HFFc6 (cell line): ENCODE data around the gene PTGS1. TPM values are rescaled to one million over a fixed set of nuclear protein-coding genes. Genes with fewer than 3 reads are reported as not detected.
"Not testable (repeated sequence)": the region's sequence is repeated elsewhere in the genome, so short reads cannot be mapped to it uniquely, and the experiment has no call there.

ENCODE experiments used
- DNase-seq: peaks from one replicate; pipeline ENCODE4 v3.0.0-alpha.2; 2018
- H3K27ac Mint-ChIP-seq: 2 replicates; pipeline ENCODE4 v1.8.0; 2020; ENCODE audit warnings: mild to moderate bottlenecking, mixed read lengths
- H3K27me3 Mint-ChIP-seq: 2 replicates; pipeline ENCODE4 v1.8.0; 2021; ENCODE audit warnings: mild to moderate bottlenecking, moderate library complexity, mixed read lengths; ENCODE audit not compliant: insufficient read depth
- H3K36me3 Mint-ChIP-seq: 2 replicates; pipeline ENCODE4 v1.8.0; 2021; ENCODE audit warnings: low read depth, mixed read lengths
- H3K4me1 Mint-ChIP-seq: 2 replicates; pipeline ENCODE4 v1.8.0; 2020; ENCODE audit warnings: low read depth, mixed read lengths
- H3K4me3 Mint-ChIP-seq: 2 replicates; pipeline ENCODE4 v1.8.0; 2020; ENCODE audit warnings: mild to moderate bottlenecking, moderate library complexity, mixed read lengths
- H3K9me3 Mint-ChIP-seq: 2 replicates; pipeline ENCODE4 v1.8.0; 2020; ENCODE audit warnings: mild to moderate bottlenecking, mixed read lengths
- total RNA-seq, 6 experiments: library from RNA; stranded (reverse); fragmentation: NEBNext Ultra II Directional; extraction: Animal tissue kit (Norgen Biotek cat#: 25700); gene quantifications; 2 replicates in 1 of 6; 3 replicates in 5 of 6; pipeline ENCODE4 v1.2.3, GENCODE V29; 2021
- TF ChIP-seq, protein P1 (sequence below): fragments of 200-600 bp; sonication (generic); IDR thresholded peaks from 2 replicates; pipeline ENCODE4 v1.5.0; 2021; ENCODE audit warnings: antibody characterized with exemption, mild to moderate bottlenecking

The PTGS1 gene
- total RNA-seq, 6 experiments from 2014 or later = 33.0 to 122 (median 102) TPM

DNA sequence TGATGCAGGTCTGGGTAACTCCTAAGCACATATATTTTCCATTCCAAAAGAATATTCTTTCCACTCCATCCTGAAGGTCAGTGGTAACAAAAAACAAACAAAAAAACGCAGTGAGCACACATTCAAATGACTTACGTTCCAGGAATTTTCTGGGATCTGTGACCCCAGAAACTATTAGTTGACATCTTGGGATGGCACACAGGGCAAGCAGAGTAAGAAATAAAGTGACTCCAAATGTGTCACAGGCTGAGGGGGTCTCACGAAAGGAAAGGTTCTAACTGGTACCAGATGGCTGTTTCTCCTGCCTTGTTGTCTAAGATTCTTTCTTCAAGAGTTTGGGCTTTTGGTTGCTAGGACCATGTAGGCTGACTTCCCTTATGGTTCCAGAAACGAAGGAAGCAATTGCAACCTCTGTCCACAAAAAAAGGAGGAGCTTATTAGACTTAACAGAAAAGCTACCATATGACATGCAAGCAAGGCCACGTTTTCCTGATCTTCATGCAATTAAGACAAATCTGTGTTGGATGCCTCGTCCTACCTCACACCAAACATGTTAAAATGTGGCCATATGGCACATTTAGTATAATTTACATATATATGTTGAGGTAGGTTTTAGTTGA is 32.7 kb downstream of the PTGS1 start:
- Mint-ChIP-seq H3K27ac (peak overlapping the region; percentile 100), H3K9me3 (peaks cover 5% of the 10 kb centered on the region), H3K4me3 (peak overlapping the region; percentile 74), H3K4me1 (peaks cover 50% of the 10 kb centered on the region), H3K27me3 (peaks cover 2% of the 10 kb centered on the region; the same call in 1 of the 2 replicates), H3K36me3 (0 out of 2 replicates have a peak, but pooled peaks cover 16% of the 10 kb centered on the region)
- DNase-seq = peak; percentile 69
- TF ChIP-seq, protein P1, sequence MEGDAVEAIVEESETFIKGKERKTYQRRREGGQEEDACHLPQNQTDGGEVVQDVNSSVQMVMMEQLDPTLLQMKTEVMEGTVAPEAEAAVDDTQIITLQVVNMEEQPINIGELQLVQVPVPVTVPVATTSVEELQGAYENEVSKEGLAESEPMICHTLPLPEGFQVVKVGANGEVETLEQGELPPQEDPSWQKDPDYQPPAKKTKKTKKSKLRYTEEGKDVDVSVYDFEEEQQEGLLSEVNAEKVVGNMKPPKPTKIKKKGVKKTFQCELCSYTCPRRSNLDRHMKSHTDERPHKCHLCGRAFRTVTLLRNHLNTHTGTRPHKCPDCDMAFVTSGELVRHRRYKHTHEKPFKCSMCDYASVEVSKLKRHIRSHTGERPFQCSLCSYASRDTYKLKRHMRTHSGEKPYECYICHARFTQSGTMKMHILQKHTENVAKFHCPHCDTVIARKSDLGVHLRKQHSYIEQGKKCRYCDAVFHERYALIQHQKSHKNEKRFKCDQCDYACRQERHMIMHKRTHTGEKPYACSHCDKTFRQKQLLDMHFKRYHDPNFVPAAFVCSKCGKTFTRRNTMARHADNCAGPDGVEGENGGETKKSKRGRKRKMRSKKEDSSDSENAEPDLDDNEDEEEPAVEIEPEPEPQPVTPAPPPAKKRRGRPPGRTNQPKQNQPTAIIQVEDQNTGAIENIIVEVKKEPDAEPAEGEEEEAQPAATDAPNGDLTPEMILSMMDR = no peak

DNA sequence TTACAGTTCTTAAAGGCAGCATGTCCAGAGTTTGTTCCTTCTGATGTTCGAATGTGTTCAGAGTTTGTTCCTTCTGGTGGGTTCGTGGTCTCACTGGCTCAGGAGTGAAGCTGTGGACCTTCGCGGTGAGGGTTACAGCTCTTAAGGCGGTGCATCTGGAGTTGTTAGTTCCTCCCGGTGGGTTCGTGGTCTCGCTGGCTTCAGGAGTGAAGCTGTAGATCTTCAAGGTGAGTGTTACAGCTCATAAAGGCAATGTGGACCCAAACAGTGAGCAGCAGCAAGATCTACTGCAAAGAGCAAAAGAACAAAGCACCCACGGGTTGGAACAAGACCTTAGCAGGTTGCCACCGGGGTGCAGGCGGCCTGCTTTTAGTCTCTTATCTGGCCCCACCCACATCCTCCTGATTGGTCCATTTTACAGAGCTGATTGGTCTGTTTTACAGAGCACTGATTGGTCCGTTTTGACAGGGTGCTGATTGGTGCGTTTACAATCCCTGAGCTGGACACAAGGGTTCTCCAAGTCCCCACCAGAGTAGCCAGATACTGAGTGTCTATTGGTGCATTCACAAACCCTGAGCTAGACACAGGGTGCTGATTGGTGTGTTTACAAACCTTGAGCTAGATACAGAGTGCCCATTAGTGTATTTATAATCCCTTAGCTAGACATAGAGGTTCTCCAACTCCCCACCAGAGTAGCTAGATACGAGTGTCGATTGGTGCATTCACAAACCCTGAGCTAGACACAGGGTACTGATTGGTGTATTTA is 34.7 kb downstream of the PTGS1 start:
- Mint-ChIP-seq H3K36me3 (0 out of 2 replicates have a peak, but pooled peaks cover 12% of the 10 kb centered on the region), H3K4me1 (peaks cover 42% of the 10 kb centered on the region), H3K27ac (peak overlapping the region; percentile 33; the same call in 1 of the 2 replicates)
- H3K9me3 Mint-ChIP-seq, H3K4me3 Mint-ChIP-seq, DNase-seq, H3K27me3 Mint-ChIP-seq: not testable (repeated sequence)

DNA sequence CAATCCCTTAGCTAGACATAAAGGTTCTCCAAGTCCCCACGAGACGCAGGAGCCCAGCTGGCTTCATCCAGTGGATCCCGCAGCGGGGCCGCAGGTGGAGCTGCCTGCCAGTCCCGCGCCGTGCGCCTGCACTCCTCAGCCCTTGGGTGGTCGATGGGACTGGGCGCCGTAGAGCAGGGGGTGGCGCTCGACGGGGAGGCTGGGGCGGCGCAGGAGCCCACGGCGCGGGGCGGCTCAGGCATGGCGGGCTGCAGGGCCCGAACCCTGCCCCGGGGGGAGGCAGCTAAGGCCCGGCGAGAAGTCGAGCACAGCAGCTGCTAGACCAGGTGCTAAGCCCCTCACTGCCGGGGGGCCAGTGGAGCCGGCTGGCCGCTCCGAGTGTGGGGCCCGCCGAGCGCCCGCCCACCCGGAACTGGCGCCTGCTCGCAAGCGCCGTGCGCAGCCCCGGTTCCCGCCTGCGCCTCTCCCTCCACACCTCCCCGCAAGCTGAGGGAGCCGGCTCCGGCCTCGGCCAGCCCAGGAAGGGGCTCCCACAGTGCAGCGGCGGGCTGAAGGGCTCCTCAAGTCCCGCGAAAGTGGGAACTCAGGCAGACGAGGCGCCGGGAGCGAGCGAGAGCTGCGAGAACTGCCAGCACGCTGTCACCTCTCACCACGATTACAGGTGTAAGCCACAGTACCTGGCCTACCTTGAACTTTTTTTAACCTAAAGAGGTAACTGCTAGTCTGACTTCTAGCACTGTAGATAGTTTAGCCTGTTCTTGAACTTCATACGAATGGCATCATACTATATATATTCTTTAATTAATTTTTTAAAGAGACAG is 35.5 kb downstream of the PTGS1 start:
- Mint-ChIP-seq H3K27me3 (peaks cover 2% of the 10 kb centered on the region; the same call in 1 of the 2 replicates), H3K4me3 (no peak overlapping the region), H3K36me3 (0 out of 2 replicates have a peak, but pooled peaks cover 8% of the 10 kb centered on the region)

DNA sequence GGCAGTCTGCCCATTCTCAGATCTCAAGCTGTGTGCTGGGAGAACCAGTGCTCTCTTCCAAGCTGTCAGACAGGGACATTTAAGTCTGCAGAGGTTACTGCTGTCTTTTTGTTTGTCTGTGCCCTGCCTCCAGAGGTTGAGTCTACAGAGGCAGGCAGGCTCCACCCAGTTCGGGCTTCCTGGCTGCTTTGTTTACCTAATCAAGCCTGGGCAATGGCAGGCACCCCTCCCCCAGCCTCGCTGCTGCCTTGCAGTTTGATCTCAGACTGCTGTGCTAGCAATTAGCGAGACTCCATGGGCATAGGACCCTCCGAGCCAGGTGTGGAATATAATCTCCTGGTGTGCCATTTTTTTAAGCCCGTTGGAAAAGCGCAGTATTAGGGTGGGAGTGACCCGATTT is 43.3 kb downstream of the PTGS1 start:
- not testable (repeated sequence) for DNase-seq, H3K27me3 Mint-ChIP-seq, H3K4me3 Mint-ChIP-seq, H3K9me3 Mint-ChIP-seq, H3K36me3 Mint-ChIP-seq, H3K27ac Mint-ChIP-seq, H3K4me1 Mint-ChIP-seq

More for the DNA sequence above, 35.5 kb downstream of the PTGS1 start:
- no peak overlapping the region for H3K27ac Mint-ChIP-seq
- peaks cover 34% of the 10 kb centered on the region for H3K4me1 Mint-ChIP-seq
- TF ChIP-seq, protein P1 = no peak
- DNase-seq = no peak
- peaks cover 5% of the 10 kb centered on the region for H3K9me3 Mint-ChIP-seq

DNA sequence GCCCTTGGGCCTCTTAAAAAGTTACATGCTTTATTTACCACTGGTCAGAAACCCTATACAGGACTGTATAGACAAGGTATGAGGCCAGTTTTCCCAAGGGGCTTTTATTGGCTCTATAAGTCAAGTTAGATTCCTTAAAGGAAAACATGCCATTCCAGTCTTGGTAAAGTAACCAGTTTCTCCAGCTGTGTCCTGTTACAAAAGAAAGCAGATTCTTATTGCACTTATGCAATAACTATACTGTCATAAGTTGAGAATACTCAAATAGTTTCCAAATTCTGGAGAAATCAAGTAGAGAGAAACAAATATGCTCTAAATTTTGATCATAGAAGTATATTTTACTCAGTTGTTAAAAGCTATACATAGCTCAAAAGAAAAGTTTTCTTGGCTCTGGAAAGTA is 47.2 kb downstream of the PTGS1 start:
- peaks cover 26% of the 10 kb centered on the region for H3K36me3 Mint-ChIP-seq
- H3K27ac Mint-ChIP-seq = no peak overlapping the region
- H3K4me1 Mint-ChIP-seq = no peaks in the 10 kb centered on the region
- H3K4me3 Mint-ChIP-seq = no peak overlapping the region
- H3K9me3 Mint-ChIP-seq = peaks cover 28% of the 10 kb centered on the region
- H3K27me3 Mint-ChIP-seq = no peaks in the 10 kb centered on the region
- TF ChIP-seq, protein P1 = no peak
- no peak for DNase-seq

DNA sequence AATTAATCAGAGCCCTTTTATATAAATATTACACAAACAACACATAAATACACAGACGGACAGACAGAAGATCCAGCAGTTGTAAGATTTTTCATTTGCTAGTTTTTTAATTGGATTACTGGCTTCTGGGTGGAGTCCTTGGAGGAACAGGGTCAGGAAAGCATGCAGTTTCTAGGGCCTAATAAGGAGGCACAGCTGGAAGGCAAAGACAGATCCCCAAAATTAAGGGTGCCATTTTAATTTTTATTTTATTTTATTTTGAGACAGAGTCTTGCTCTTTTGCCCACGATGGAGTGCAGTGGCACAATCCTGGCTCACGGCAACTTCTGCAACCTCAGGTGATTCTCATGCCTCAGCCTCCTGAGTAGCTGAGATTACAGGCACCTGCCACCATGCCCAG is 49.5 kb downstream of the PTGS1 start:
- Mint-ChIP-seq H3K27ac (no peak overlapping the region), H3K9me3 (peaks cover 28% of the 10 kb centered on the region), H3K27me3 (no peaks in the 10 kb centered on the region)

More for the DNA sequence above, 49.5 kb downstream of the PTGS1 start:
- H3K36me3 Mint-ChIP-seq = peaks cover 23% of the 10 kb centered on the region
- no peak for DNase-seq
- no peaks in the 10 kb centered on the region; the same call in 1 of the 2 replicates for H3K4me1 Mint-ChIP-seq
- TF ChIP-seq, protein P1 = no peak
- H3K4me3 Mint-ChIP-seq = no peak overlapping the region
